GM12878 (cell line): ENCODE measurements around the gene ZMYND19. TPM values are rescaled to one million over a fixed set of nuclear protein-coding genes. Genes with fewer than 3 reads are reported as not detected.

Experiments used
- ATAC-seq: fragments of 200-7000 bp; cut with Tn5 transposase; 3 replicates; pipeline ENCODE4 v1.9.1; 2020; ENCODE audit warnings: mild to moderate bottlenecking, moderate library complexity
- BruUV-seq: library from RNA; stranded (reverse); fragments of 400-500 nt; replicated peaks from 2 replicates; lab custom pipeline; 2021; lab: Mats Ljungman, UMichigan
- CTCF ChIA-PET: fragments of 300-600 bp; sonication (Branson Sonifier 250); formaldehyde crosslinking; extraction: SDS; loops from one replicate; lab custom pipeline; 2021; ENCODE audit warnings: inconsistent platforms; lab: Yijun Ruan, JAX
- POLR2A ChIA-PET: fragments of 350-600 bp; formaldehyde crosslinking; extraction: SDS; loops from one replicate; lab custom pipeline; 2021; ENCODE audit warnings: inconsistent platforms; lab: Charles Lee
- RAD21 ChIA-PET: fragments of 300-600 bp; sonication (Branson Sonifier 250); formaldehyde crosslinking; loops from one replicate; lab custom pipeline; 2023; ENCODE audit warnings: antibody characterized with exemption; ENCODE audit not compliant: unreplicated experiment; lab: Charles Lee
- SMC1A ChIA-PET: fragments of 300-600 bp; sonication (Branson Sonifier 250); formaldehyde crosslinking; loops from one replicate; lab custom pipeline; 2023; ENCODE audit not compliant: unreplicated experiment, uncharacterized antibody; lab: Charles Lee
- DNase-seq: peaks from one replicate; pipeline ENCODE4 v3.0.0-alpha.2; 2011; ENCODE audit warnings: low read depth, low spot score
- FAIRE-seq: peaks from 3 replicates; lab custom pipeline; 2011; peaks lifted over from hg19 to GRCh38; lab: Jason Lieb, UNC
- H2AFZ ChIP-seq: 2 replicates; pipeline ENCODE4 v1.6.0; 2011; ENCODE audit warnings: low read depth, low read length, control low read depth; ENCODE audit not compliant: control insufficient read depth
- H3K27ac ChIP-seq: 2 replicates; pipeline ENCODE4 v1.5.1; 2011; ENCODE audit warnings: control low read depth; ENCODE audit not compliant: control insufficient read depth, insufficient read depth
- H3K27me3 ChIP-seq, 2 experiments: replicated peaks in 1 of 2; 2 replicates each; pipeline versions ENCODE4 v1.6.0 to v1.6.1; 2011; ENCODE audit warnings: low read length in 1 of 2; ENCODE audit not compliant: control insufficient read depth in 2 of 2, insufficient read depth in 2 of 2
- H3K36me3 ChIP-seq, 2 experiments: 2 replicates each; pipeline ENCODE4 v1.5.1; 2011; ENCODE audit warnings: low read length in 1 of 2; ENCODE audit not compliant: control insufficient read depth in 2 of 2, insufficient read depth in 2 of 2
- H3K4me1 ChIP-seq: 2 replicates; pipeline ENCODE4 v1.6.1; 2011; ENCODE audit warnings: mild to moderate bottlenecking, low read length, moderate library complexity, mixed read lengths; ENCODE audit not compliant: control insufficient read depth, insufficient read depth
- H3K4me2 ChIP-seq: 2 replicates; pipeline ENCODE4 v1.6.0; 2011; ENCODE audit warnings: control low read depth; ENCODE audit not compliant: control insufficient read depth, insufficient read depth
- H3K4me3 ChIP-seq: fragments of 200-600 bp; sonication (generic); 2 replicates; pipeline ENCODE4 v1.5.1; 2016
- H3K79me2 ChIP-seq: 2 replicates; pipeline ENCODE4 v1.6.0; 2011; ENCODE audit warnings: low read length; ENCODE audit not compliant: control insufficient read depth, insufficient read depth
- H3K9ac ChIP-seq: 2 replicates; pipeline ENCODE4 v1.8.0; 2011; ENCODE audit warnings: low read length, control low read depth, mixed read lengths; ENCODE audit not compliant: control insufficient read depth, insufficient read depth
- H3K9me3 ChIP-seq: replicated peaks from 3 replicates; pipeline ENCODE4 v1.5.1; 2011; ENCODE audit warnings: mild to moderate bottlenecking, low read length; ENCODE audit not compliant: control insufficient read depth, insufficient read depth
- H4K20me1 ChIP-seq: 2 replicates; pipeline ENCODE4 v1.6.0; 2011; ENCODE audit not compliant: control insufficient read depth, insufficient read depth
- BMI1 ChIP-seq: fragments of 450-650 bp; IDR thresholded peaks from 2 replicates; pipeline ENCODE4 v1.6.1; 2016; ENCODE audit warnings: mild to moderate bottlenecking, moderate library complexity, borderline replicate concordance
- CTCF ChIP-seq, 3 experiments: IDR thresholded peaks in 2 of 3; conservative IDR thresholded peaks in 1 of 3; 2 replicates each; pipeline ENCODE4 v1.5.1; 2011; ENCODE audit warnings: low read depth in 3 of 3, low read length in 3 of 3, mild to moderate bottlenecking in 3 of 3, control low read depth in 2 of 3, moderate library complexity in 2 of 3, inconsistent platforms in 1 of 3, mixed read lengths in 1 of 3; ENCODE audit not compliant: control insufficient read depth in 2 of 3, insufficient read depth in 1 of 3; ENCODE audit errors: extremely low read depth in 1 of 3
- EGR1 ChIP-seq, 2 experiments: IDR thresholded peaks; 1 replicate in 1 of 2; 2 replicates in 1 of 2; pipeline ENCODE4 v1.6.1; 2011 to 2012; ENCODE audit warnings: low read depth in 2 of 2, low read length in 2 of 2, borderline replicate concordance in 1 of 2, mild to moderate bottlenecking in 1 of 2, moderate library complexity in 1 of 2
- EP300 ChIP-seq, 2 experiments: fragments of 150-350 bp in 1 of 2; IDR thresholded peaks; 2 replicates each; pipeline ENCODE4 v1.6.1; 2011 to 2012; ENCODE audit warnings: low read depth in 2 of 2, low read length in 2 of 2, borderline replicate concordance in 1 of 2, improper control_type of control experiment in 1 of 2, inconsistent platforms in 1 of 2; ENCODE audit not compliant: control insufficient read depth in 1 of 2
- ESRRA ChIP-seq: IDR thresholded peaks from 2 replicates; pipeline ENCODE4 v1.6.1; 2012; ENCODE audit warnings: mild to moderate bottlenecking, low read length, improper control_type of control experiment
- ETV6 ChIP-seq, 2 experiments: fragments of 450-650 bp in 1 of 2; IDR thresholded peaks in 1 of 2; conservative IDR thresholded peaks in 1 of 2; 2 replicates each; pipeline ENCODE4 v1.6.1; 2014; ENCODE audit warnings: antibody characterized with exemption in 1 of 2, borderline replicate concordance in 1 of 2, low read depth in 1 of 2, mild to moderate bottlenecking in 1 of 2, moderate library complexity in 1 of 2
- HCFC1 ChIP-seq: fragments of 150-350 bp; IDR thresholded peaks from 2 replicates; pipeline ENCODE4 v1.6.1; 2014; ENCODE audit warnings: low read length
- IRF4 ChIP-seq: IDR thresholded peaks from 2 replicates; pipeline ENCODE4 v1.6.1; 2011; ENCODE audit warnings: low read depth, low read length
- KDM1A ChIP-seq: fragments of 200-600 bp; sonication (generic); IDR thresholded peaks from 2 replicates; pipeline ENCODE4 v1.6.1; 2016; ENCODE audit warnings: borderline replicate concordance
- MLLT1 ChIP-seq: fragments of 450-650 bp; IDR thresholded peaks from 2 replicates; pipeline ENCODE4 v1.6.1; 2016; ENCODE audit warnings: mild to moderate bottlenecking
- RB1 ChIP-seq: fragments of 450-650 bp; formaldehyde crosslinking; IDR thresholded peaks from 2 replicates; pipeline ENCODE4 v1.6.1; 2017; ENCODE audit warnings: mild to moderate bottlenecking, borderline replicate concordance
- RFX5 ChIP-seq: IDR thresholded peaks from 2 replicates; pipeline ENCODE4 v1.6.1; 2011; ENCODE audit warnings: low read depth, low read length, improper control_type of control experiment
- SMARCA5 ChIP-seq: fragments of 450-650 bp; IDR thresholded peaks from 2 replicates; pipeline ENCODE4 v1.6.1; 2017; ENCODE audit warnings: mild to moderate bottlenecking
- SPI1 ChIP-seq: IDR thresholded peaks from 2 replicates; pipeline ENCODE4 v1.6.1; 2011; ENCODE audit warnings: low read depth, mild to moderate bottlenecking, low read length, moderate library complexity, borderline replicate concordance; ENCODE audit not compliant: insufficient read depth
- ZSCAN29 ChIP-seq: fragments of 450-650 bp; IDR thresholded peaks from 2 replicates; pipeline ENCODE4 v1.6.1; 2017; ENCODE audit warnings: mild to moderate bottlenecking, moderate library complexity
- WGBS: methylation state at CpG from one replicate; pipeline ENCODE4 v1.1.6; 2016; ENCODE audit warnings: low lambda C conversion rate; ENCODE audit not compliant: insufficient replicate concordance, insufficient coverage; ENCODE audit errors: missing lambda C conversion rate; 5-methylcytosine and 5-hydroxymethylcytosine counted together
- in situ Hi-C: fragments of 300-500 bp; cut with MboI; formaldehyde crosslinking; loops from 9 replicates; pipeline ENCODE4 v1.14.3; 2018; ENCODE audit warnings: mixed read lengths
- intact Hi-C: fragments of 100-400 bp; cut with micrococcal nuclease; formaldehyde crosslinking; loops from one replicate; pipeline ENCODE4 v1.14.2; 2022; ENCODE audit not compliant: unreplicated experiment
- polyA plus RNA-seq, 11 experiments: library from polyadenylated mRNA; depleted of rRNA in 4 of 11; unstranded in 6 of 11; stranded (reverse) in 5 of 11; fragments of >200 nt; fragmentation: Nextera tagmentation in 4 of 11; fragmentation: Illumina TruSeq in 1 of 11; extraction: Ambion mirVana in 4 of 11; extraction: Trizol in 1 of 11; gene quantifications; 1 replicate in 1 of 11; 2 replicates in 10 of 11; pipeline versions ENCODE4 v1.2.1 to v1.2.3, GENCODE V29; 2011 to 2016; ENCODE audit warnings: inconsistent platforms in 2 of 11, missing spikeins in 2 of 11, low read depth in 1 of 11
- total RNA-seq, 4 experiments: library from RNA; depleted of rRNA in 3 of 4; stranded (reverse); fragments of >200 nt in 3 of 4; fragmentation: Illumina TruSeq in 1 of 4; extraction: Trizol in 1 of 4; gene quantifications; 2 replicates each; pipeline versions ENCODE4 v1.2.1 to v1.2.3, GENCODE V29; 2013 to 2021

The ZMYND19 gene
- total and polyA plus RNA-seq, 10 of the 15 experiments (the other 5 are each of a cell fraction or from before 2014, with no cell fraction given), result 0.84 to 54.8 (median 20.1) TPM

- intact Hi-C loops (loop anchor here (2.0 kb wide), 1 partner anchor 40 kb away; the partner anchor contains the start of gene DPH7), in situ Hi-C loops (no loop called here)
- ChIA-PET SMC1A (interaction anchor here (1.0 to 1.1 kb wide), 2 partner anchors 10 to 139 kb away, joined by 3 to 5 read pairs; no protein-coding TSS in a partner anchor), CTCF (interaction anchor here (0.6 to 1.6 kb wide), 3 partner anchors 10 to 14 kb away, joined by 3 to 4 read pairs (median 3); no protein-coding TSS in a partner anchor), RAD21 (interaction anchor here (0.6 to 1.2 kb wide), 5 partner anchors 10 to 28 kb away, joined by 3 read pairs; partner anchors contain the start of genes ARRDC1 and ZMYND19), POLR2A (interaction anchor here (0.6 to 1.6 kb wide), 4 partner anchors 10 to 123 kb away, joined by 3 to 10 read pairs (median 3); partner anchors contain the start of gene ARRDC1)
- Histone ChIP-seq H3K9ac (peak within 1 kb of the TSS; percentile 96), H3K4me3 (peak within 1 kb of the TSS; percentile 95), H4K20me1 (no peaks in the 10 kb centered on the region), H2AFZ (peak within 1 kb of the TSS; percentile 94), H3K36me3 (peaks cover 2 to 5% of the 10 kb centered on the region in 2 experiments; a peak in 3 of 4 replicates), H3K4me1 (peaks cover 12% of the 10 kb centered on the region), H3K9me3 (no peaks in the 10 kb centered on the region), H3K27ac (peak within 1 kb of the TSS; percentile 96), H3K4me2 (peak within 1 kb of the TSS; percentile 92), H3K27me3 (no peaks in the 10 kb centered on the region), H3K79me2 (peaks cover 55% of the 10 kb centered on the region)
- FAIRE-seq (no peak), ATAC-seq (peak; percentile 80), DNase-seq (peak; percentile 32)
- BruUV-seq, result TSS peak; percentile 87
- WGBS, result under 1% methylated on average over 73 of the region's 94 CpGs
- peak; percentile 92; the same call in 1 of the 2 replicates for TF ChIP-seq RB1
- TF ChIP-seq KDM1A, result no peak
- peak in 1 of 2 experiments; percentile 58; a peak in 1 of 3 replicates for TF ChIP-seq EGR1 (IDR thresholded peaks at IDR 0.05; ENCODE audit: borderline replicate concordance in 1 of 2, low read depth in 2 of 2, low read length in 2 of 2)
- TF ChIP-seq SMARCA5, result no peak
- no peak for TF ChIP-seq ETV6 (conservative IDR thresholded peaks at IDR 0.05 in 1 of 2, IDR thresholded peaks at IDR 0.05 in 1 of 2; ENCODE audit: borderline replicate concordance in 1 of 2, low read depth in 1 of 2)
- TF ChIP-seq HCFC1, result peak; percentile 56
- TF ChIP-seq ZSCAN29, result no peak
- TF ChIP-seq CTCF (IDR thresholded peaks at IDR 0.05 in 2 of 3, conservative IDR thresholded peaks at IDR 0.05 in 1 of 3; ENCODE audit: control insufficient read depth in 2 of 3, extremely low read depth in 1 of 3, insufficient read depth in 1 of 3, low read depth in 3 of 3, low read length in 3 of 3), result no peak
- TF ChIP-seq RFX5, result no peak
- TF ChIP-seq BMI1, result no peak
- TF ChIP-seq ESRRA, result 0 out of 2 replicates have a peak, but pooled peaks have one; percentile 17
- TF ChIP-seq SPI1, result no peak
- TF ChIP-seq MLLT1, result 0 out of 2 replicates have a peak, but pooled peaks have one; percentile 37
- no peak for TF ChIP-seq EP300 (IDR thresholded peaks at IDR 0.05; ENCODE audit: borderline replicate concordance in 1 of 2, control insufficient read depth in 1 of 2, low read depth in 2 of 2, low read length in 2 of 2)
- TF ChIP-seq IRF4, result no peak
These were observed 28.1 kb upstream of the ZMYND19 start, which contains the start of gene EHMT1 for GRCh38 chr9:137618105-137619067. Gene EHMT1 (plus strand): TSS chr9:137619005. CDS start chr9:137619029, 24 bp downstream.
